ENCODE measurements around the gene TUBA1A.
"Not testable (repeated sequence)": the region's sequence is repeated elsewhere in the genome, so short reads cannot be mapped to it uniquely, and the experiment has no call there.

- TF ChIP-seq CTCF (conservative IDR thresholded peaks at IDR 0.05 in 1 of 2, IDR thresholded peaks at IDR 0.05 in 1 of 2; ENCODE audit: low read depth in 1 of 2, low read length in 2 of 2); EZH2 (IDR thresholded peaks at IDR 0.05; ENCODE audit: low read length, missing control alignments): not testable (repeated sequence)
Measured at GRCh38 chr12:49183214-49183950, 5.5 kb downstream of the TUBA1A start.

Data from fibroblast of lung (primary cell).